ENCODE results near the gene ADCY2.

ADCY2 gene

DNA sequence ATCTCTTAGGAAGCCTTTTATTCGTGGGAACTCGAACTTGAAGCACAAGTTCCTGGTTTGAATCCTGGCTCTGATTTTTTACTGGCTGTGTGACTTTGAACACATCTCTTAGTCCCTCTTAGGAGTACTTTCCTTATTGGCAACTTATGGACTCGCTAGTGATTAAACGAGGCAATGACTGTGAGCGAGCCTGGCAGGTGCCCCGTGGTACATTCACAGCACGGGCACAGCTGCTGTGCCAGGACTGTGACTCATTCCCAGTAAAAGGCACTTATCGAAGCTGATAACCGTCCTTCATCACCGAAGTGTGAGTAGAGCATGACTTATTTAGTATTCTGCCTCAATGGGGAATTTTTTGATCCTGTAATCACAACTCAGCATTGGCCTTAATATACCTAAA, 432.3 kb downstream of the ADCY2 start:
- DNase-seq (ENCODE audit: low read depth in 2 of 2) = no peak

DNA sequence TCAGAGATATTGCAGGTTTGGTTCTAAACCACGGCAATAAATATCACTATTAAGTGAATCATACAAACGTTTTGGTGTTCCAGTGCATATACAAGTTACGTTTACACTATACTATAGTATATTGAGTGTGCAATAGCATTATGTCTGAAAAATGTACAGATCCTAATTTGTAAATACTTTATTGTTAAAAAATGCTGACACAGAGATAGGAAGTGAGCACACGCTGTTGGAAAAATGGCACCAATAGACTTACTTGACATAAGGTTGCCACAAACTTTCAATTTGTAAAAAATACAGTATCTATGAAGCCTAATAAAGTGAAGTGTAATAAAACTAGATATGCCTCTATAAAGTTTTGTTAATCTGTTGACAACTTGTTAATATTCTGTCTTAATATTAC, 439.0 kb downstream of the ADCY2 start:
- no peak for DNase-seq (ENCODE audit: low read depth in 2 of 2)

DNA sequence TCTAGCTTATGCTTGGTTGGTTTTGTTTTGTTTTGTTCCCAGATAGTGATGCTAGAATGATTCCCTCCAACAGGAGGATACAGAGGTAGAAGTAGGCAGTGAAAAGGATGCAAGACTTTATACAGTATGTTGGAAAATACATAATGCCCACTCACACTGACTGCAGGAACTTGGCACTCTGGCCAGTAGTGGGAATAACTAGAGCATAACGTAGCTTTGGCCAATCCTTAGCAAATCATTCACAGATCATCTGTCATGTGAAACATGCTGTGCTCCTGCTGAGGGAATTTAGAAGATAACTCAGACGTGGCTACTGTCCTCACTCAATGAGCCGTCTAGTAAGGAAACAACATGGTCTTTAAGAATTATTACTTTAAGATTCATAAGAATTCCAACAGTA, 441.5 kb downstream of the ADCY2 start:
- no peak for DNase-seq (ENCODE audit: low read depth in 2 of 2)

DNA sequence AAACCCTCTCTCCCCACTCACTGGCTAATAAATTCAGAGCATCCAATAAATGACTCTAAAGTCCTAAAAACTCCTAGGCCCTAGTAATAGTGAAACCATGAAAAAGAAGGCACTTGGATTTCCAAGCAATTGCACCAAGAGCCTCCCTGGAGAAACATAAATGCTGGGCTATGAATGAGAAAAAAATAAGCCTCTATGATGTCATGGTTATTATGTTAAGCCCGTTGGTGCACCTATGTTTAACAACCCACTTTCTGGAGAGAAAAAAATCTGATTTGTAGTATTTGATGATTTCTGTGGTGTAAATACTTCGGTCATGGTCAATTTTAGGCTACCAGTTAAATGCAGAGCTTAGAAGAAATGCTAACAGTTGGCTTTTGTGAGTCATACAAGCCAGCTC, 446.6 kb downstream of the ADCY2 start:
- no peak for DNase-seq (ENCODE audit: low read depth in 2 of 2)

DNA sequence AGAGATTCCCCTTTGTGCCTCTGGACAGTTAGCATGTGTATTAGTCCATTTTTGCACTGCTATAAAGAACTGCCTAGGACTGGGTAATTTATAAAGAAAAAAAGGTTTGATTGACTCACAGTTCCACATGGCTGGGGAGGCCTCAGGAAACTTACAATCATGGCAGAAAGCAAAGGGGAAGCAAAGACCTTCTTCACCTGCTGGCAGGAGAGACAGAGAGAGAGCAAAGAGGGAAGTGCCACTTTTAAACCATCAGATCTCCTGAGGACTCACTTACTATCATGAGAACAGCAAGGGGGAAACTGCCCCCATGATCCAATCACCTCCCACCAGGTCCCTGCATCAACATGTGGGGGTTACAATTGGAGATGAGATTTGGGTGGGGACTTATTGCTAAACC, 449.0 kb downstream of the ADCY2 start:
- no peak for DNase-seq (ENCODE audit: low read depth in 2 of 2)

DNA sequence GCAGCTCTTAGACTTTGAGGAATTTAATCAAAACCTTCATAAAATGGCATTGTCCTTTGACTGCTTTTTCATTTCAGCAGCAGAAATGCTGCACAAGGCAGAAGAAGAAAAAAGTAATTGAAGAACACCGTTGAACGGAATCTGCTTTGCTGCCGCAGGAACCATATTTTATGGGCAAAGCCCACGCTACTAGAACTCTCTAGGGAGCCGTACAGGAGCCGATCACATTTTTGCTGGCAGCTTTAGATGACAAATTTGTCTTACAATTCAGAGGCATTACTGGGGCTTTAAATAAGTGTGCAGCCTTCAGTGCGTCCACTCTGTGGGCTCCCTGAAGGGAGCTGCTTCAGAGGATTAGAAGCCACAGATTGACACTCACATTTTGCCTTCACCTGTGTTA, 449.6 kb downstream of the ADCY2 start:
- DNase-seq (ENCODE audit: low read depth in 2 of 2) = no peak

DNA sequence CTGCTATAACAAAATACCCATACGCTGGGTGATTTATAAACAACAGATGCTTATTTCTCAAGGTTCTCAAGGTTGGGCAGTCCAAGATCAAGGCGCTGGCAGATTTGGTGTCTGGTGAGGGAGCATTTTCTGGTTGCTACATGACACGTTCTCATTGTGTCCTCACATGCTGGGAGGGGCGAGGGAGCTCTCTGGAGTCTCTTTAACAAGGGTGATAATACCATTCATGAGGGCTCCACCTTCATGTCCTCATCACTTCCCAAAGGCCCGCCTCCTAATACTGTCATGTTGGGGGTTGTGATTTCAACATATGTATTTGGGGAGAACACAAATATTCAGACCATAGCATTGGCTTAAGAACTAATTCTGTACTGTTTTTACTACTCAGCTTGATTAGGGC, 450.4 kb downstream of the ADCY2 start:
- no peak for DNase-seq (ENCODE audit: low read depth in 2 of 2)

DNA sequence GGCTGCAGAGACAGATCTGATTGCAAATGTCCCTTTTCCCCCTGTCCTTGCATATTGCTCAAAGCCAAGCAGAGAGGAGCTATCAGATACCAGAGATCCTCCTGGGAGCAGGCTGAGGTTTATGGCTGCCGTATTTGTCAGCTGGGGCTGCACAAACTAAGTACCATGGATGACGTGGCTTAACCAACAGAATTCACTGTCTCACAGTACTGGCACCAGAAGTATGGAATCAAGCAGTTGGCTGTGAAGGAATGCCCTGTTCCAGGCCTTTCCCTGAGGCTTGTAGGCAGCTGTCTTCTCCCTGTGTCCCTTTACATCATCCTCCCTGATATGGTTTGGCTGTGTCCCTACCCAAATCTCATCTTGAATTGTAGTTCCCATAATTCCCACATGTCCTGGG, 452.4 kb downstream of the ADCY2 start:
- no peak for DNase-seq (ENCODE audit: low read depth in 2 of 2)

DNA sequence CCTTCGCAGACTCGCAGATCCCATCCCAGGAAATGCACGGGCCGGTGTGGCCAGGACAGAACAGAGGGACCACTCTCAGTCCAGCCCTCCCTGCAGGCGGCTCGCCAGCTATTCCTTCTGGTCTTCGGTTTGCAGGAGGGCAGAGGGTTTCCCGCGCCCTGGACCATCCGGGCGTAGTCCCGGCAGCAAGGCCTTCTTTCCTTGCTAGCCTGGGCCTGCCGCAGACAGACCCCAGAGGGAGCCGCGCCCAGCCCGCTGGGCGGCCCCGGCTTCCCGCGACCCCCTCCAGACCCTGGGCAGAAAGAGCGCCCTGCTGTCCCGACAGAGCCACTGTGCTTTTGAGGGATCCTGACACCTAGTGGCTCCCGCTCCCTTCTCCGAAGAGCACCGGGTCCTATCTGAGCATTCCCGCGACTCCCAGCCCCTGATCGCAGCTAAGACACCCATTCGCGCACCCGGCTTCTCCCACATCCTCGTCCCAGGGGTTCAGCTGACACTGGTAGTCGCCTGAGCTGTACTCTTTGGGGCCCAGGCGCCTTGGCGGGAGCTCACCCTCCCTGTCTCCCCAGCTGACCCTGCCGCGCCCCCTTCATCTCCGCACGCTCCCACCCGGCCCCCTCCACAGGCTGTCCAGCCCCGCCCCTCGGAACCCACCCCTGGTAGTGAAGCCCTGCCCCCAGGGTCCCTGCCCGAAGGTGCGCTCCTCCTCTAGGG, 453.9 kb downstream of the ADCY2 start:
- DNase-seq (ENCODE audit: low read depth in 2 of 2) = no peak

DNA sequence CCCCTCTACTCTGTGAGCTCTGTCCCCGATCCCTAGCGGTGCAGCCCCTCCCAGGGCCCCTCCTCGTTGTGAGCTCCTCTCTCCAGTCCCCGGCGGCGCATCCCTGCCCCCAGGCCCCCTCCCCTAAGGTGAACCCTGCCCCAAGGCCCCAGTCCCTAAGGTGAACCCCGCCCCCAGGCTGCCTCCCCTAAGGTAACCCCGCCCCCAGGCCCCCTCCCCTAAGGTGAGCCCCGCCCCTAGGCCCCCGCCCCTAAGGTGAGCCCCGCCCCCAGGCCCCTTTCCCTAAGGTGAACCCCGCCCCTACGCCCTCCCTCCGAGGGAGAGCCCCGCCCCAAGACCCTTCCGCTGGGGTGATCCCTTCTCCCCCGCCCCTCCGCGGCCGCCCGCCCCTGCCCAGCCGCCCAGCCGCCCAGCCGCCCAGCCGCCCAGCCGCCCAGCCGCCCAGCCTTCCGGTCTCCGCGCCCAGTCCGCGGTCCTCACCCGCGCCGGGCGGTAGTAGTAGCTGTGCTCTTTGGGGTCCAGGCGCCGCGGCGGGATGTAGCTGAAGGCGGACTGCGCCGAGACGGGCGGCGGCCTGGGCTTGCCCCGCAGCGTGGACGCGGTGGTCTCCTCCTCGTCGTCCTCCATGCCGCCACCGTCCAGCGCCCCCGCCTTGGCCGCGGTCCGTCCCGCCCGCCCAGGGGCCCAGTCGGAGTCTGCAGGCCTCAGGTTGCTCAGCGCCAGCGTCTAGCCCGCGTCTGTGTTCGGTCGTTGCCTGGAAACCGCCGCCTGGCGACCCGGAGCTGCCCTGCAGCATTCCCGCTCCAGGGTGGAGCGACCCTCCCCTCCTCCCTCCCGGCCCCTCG, 454.7 kb downstream of the ADCY2 start, which contains the start of gene CFAP90:
Gene CFAP90, minus strand, starts transcription at position 739 of the 845 bp plus-strand sequence. Its CDS starts 112 bp downstream, at position 627.
- no peak for DNase-seq (ENCODE audit: low read depth in 2 of 2)

DNA sequence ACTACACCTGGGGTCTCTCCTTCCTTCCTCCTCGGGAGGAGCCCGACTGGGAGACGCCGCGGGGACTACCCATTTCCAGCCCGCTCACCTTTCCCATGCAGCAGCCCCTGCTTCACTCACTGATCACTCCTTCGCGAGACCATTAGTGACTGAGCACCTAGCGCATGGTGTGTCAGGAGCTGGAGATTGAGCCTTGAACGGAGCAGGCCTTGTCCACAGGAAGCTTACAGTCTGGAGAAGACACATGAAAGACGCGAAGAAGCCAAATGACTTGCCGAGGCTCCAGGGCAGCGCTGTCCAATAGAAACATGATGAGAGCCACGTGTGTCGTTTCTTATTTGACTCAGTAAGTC, 455.3 kb downstream of the ADCY2 start:
- DNase-seq (ENCODE audit: low read depth in 2 of 2) = no peak

DNA sequence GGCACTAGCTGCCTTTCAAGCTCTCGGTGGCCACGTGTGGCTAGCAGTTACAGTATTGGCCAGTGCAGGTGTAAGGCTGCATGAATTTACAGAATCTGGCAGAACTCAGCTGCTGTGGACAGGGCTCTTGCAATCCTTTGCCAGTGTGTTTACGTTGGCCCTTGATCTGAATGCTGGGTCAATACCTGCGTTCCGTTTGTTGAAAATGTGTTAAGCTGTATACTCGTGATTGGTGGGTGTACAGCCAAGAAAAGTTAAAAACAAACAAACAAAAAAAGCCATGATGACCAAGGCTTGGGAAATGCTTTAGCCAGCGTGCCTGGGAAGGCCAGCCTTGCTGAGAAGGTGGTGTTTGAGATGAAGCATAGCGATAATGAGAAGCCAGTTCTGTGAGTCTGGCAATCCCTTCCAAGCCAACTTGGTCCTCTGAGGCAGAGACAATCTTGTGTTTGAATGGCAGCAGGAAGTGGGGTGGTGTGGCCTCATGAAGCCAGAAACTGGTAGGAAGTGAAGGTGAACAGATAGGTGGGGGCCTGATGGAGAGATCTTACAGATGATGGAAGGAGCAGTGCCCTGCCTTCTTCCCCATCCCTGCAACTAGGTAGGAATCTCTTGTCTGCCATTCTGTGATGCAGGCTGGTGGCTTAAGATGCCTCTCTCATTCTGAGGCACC, 455.8 kb downstream of the ADCY2 start:
- DNase-seq (ENCODE audit: low read depth in 2 of 2) = no peak

DNA sequence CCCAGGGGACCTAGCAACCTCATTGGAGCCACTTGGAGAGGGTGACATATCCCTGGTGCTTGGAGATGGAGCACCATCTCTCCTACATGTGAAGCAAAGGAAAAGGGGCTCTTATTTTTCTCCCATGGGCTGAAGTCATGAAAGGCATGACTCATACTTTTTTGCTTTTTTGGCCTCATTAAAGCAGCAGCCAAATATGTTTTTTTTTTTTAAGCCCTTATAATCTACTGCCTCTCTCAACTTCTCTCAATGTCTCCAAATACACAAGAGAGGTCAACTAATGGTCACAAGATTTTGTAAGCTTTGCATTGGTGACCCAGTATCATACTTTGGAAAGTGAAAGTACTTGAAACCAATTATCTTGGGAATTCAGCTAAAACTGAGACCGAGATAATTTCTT, 456.6 kb downstream of the ADCY2 start:
- no peak for DNase-seq (ENCODE audit: low read depth in 2 of 2)

DNA sequence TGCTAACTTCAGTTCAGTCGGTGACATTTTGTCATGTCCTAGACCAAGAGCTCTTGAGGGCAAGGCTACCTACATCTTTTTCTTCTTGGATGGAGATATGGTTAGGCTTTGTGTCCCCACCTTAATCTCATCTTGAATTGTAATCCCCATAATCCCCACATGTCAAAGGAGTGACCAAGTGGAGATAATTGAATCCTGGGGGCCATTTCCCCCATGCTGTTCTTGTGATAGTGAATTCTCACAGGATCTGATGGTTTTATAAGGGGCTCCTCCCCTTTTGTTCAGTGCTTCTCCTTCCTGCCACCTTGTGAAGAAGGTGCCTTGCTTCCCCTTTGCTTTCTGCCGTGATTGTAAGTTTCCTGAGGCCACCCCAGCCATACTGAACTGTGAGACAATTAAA, 457.1 kb downstream of the ADCY2 start:
- no peak for DNase-seq (ENCODE audit: low read depth in 2 of 2)

DNA sequence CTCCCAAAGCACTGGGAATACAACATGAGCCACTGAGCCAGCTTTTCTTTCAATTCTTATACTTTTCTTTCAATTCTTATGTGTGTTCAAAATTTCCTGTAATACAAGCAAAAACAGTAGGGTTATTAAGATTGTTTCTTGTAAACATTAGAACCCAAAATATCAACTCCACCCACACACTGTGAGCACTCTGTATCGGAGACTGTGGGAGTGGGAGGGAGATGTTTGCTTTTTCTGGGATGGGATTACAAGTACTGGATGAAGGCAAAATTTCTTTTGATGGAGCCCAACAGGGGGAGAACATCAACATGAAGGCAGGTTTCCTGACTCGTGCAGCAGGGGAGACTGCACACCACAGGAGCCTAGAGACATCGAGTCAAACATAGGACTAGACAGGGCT, 459.7 kb downstream of the ADCY2 start:
- DNase-seq (ENCODE audit: low read depth in 2 of 2) = no peak

DNA sequence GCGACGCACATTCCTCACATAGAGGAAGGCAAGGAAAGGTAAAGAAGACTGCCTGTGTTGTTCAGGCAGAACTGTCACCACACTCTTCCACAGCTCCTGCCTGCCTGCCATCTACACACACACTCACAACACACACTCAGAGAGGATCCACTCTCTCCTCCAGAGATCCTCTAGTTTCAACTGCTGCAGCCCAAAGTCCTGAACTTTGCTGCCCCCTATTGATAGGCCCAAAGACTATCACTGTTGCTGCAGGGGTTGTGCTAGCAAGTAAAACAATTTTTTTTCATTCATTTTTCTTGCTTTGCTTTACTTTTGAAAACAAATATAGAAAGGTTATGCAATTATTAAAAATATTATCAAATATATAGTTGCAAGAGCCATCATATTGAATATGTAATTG, 460.9 kb downstream of the ADCY2 start:
- DNase-seq (ENCODE audit: low read depth in 2 of 2) = no peak

DNA sequence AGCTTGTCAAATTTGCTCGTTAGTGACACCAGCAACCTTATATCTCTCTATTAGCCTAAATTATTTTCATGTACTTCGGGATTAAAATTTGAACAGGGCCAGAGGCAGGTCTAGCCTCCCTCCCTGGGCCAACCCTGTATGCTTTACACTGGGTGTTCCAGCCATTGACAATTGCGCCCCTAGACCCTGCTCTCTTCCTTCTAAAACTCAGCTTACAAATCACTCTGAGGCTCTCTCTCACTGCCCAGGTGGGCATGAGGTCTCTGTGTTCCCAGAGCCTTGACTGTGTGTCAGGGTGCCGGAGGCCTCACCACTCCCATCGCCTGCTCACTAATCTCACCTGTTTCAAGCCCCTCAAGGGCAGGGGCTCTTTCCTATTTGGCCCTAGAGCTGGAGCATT, 461.4 kb downstream of the ADCY2 start:
- DNase-seq (ENCODE audit: low read depth in 2 of 2) = no peak

DNA sequence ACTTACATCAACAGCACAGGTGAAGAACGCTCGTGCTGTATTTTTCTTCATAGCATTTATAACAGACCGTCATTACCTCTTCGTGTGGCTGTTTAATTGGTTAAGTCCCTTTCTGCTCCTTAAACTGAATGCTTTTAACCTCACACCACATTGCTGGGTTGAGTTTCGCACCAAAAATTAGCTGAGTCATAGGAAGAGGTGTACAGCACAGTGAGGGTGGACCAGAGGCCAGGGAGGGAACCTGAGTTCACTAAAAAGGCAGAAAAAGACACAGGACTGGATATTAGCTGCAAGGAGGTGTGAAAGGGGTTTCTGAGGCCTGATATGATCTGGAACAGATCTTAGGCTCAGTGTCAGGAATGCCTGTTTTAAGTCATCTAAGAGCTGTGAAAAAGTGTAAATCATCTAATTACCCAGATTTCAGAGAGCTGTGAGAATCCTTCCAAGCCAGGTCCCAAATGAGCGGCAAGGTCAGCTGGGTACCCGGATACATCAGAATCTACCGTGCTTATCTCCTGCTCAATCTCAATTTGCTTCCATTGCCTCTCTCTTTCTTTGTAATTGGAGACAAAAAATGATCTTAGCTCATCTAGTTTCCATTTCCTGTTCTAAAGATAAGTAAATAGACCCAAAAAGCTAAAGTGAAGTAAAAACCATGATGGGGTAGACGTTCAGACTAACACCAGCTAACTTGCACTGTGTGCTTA, 462.1 kb downstream of the ADCY2 start:
- DNase-seq (ENCODE audit: low read depth in 2 of 2) = no peak

DNA sequence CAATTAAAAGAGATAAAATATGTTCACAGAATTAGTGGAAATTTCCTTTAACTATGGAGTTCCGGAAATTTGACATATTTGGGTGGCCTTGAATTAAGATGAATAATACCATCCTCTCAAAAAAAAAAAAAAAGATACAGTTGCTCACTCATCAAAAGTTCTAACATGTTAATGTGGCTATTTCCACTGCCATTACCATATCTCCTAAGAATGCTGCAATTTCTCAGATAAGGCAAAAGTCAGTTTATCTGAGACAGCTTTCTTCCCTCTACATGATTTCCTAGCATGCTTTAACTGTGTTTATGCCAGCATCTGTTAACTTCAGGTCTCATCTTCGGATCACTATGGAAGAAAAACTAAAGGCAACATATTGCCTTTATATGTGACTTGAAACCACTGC, 470.3 kb downstream of the ADCY2 start:
- DNase-seq (ENCODE audit: low read depth in 2 of 2) = no peak

DNA sequence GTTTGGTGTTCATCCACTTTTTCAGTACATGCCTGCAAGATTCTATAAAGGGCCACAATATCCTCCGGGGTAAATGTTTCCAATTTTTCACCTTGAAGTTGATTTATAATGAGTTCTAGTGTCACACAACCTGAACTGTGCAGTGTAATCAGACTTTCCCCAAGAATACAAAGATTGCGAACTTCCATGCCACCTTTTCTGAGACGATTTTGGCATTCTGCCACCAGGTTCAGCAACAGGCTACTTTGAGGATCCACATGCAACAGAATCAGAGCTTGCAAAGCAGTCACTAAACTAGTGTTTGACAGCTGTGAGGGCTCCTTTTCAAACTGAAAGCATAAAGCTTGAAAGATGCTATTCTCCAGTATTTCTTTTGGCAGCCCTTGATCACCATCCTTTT, 471.3 kb downstream of the ADCY2 start:
- DNase-seq (ENCODE audit: low read depth in 2 of 2) = no peak

DNA sequence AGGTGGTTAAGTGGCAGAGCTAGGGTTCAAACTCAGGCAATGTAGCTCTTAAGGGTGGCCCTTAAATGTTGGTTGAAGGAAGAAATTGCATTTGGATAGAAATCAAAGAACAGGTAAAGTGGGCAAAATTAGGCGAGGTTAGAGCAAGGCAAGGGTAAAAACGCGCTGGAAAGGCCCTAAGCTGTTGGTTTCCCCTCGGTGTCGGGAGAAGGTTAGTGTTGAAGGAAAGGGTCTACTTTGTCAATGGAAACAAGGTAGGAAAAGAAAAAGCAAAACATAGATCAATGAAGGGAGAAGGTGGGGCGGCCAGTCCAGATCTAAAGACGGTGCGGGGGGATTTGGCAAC, 472.5 kb downstream of the ADCY2 start:
- DNase-seq (ENCODE audit: low read depth in 2 of 2) = no peak

DNA sequence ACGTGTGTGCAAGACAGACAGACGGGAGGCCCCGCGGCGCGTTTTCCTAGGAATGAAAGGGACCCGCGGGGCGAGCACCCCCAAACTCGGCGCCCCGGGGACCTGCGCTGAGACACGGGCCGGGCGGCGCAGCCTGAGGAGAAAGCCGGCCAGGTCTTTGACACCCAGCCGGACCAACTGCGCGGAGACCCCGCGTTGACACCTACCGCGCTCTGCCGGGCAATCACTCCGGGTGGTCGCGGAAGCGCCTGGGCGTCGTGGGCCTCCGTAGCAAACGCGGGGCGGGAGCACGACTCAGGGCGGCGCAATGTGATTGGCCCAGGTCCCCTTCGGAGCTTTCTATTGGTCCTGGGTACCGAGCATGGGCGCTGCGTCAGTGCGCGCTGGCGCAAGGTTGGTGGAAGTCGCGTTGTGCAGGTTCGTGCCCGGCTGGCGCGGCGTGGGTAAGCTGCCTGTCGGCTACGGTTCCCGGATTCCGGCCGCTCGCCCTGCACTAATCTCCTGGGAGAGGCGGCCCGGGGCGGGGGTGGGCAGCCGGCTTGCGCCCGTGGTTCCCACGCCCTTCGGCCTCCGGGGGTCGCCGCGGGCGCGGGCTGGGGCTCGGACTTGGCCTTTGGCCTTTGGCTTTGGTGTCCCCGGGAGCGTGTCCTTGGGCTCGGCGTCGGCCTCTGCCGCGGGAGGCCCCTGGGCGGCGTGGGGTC, 473.0 kb downstream of the ADCY2 start, which contains the start of the genes FASTKD3 and MTRR:
Gene FASTKD3, minus strand, starts transcription at position 259 of the 701 bp plus-strand sequence. CDS start 948 bp downstream, outside the sequence.
Gene MTRR, plus strand, starts transcription at position 376 of the 701 bp plus-strand sequence. CDS start 1,647 bp downstream, outside the sequence.
- peak; percentile 66 to 68 for DNase-seq (ENCODE audit: low read depth in 2 of 2)
